Small intestine (tissue), 7 donors: Measurements from ENCODE around the gene BMP8A. TPM values are rescaled to one million over a fixed set of nuclear protein-coding genes. Genes with fewer than 3 reads are reported as not detected.
"Not testable (repeated sequence)": the region's sequence is repeated elsewhere in the genome, so short reads cannot be mapped to it uniquely, and the experiment has no call there.

Experiments used
- DNase-seq, 2 donors: peaks; one replicate each; pipeline versions ENCODE4 v3.0.0 to v3.0.0-alpha.2; 2013
- FAIRE-seq: peaks from 2 replicates; lab custom pipeline; 2012; peaks lifted over from hg19 to GRCh38; lab: Jason Lieb, UNC
- H3K27ac ChIP-seq, 3 donors: one replicate each; pipeline ENCODE4 v1.5.1; 2013; ENCODE audit warnings: low read length in 2 of 3, mild to moderate bottlenecking in 2 of 3, control low read depth in 1 of 3, inconsistent platforms in 1 of 3, low read depth in 1 of 3, moderate library complexity in 1 of 3
- H3K27me3 ChIP-seq, 3 donors: one replicate each; pipeline ENCODE4 v1.6.1; 2013; ENCODE audit warnings: low read length in 3 of 3, inconsistent platforms in 1 of 3; ENCODE audit not compliant: control insufficient read depth in 3 of 3, insufficient read depth in 3 of 3
- H3K36me3 ChIP-seq, 3 donors: one replicate each; pipeline ENCODE4 v1.6.1; 2013; ENCODE audit warnings: low read length in 3 of 3, inconsistent platforms in 1 of 3, low read depth in 1 of 3, mild to moderate bottlenecking in 1 of 3, moderate library complexity in 1 of 3; ENCODE audit not compliant: control insufficient read depth in 3 of 3, insufficient read depth in 2 of 3
- H3K4me1 ChIP-seq, 3 donors: one replicate each; pipeline ENCODE4 v1.6.1; 2013; ENCODE audit warnings: low read length in 2 of 3, inconsistent platforms in 1 of 3, low read depth in 1 of 3, mild to moderate bottlenecking in 1 of 3, moderate library complexity in 1 of 3; ENCODE audit not compliant: control insufficient read depth in 3 of 3, insufficient read depth in 2 of 3
- H3K4me3 ChIP-seq, 3 donors: one replicate each; pipeline ENCODE4 v1.5.1; 2013; ENCODE audit warnings: low read length in 3 of 3, control low read depth in 1 of 3, inconsistent platforms in 1 of 3, low read depth in 1 of 3, mild to moderate bottlenecking in 1 of 3, moderate library complexity in 1 of 3
- H3K9me3 ChIP-seq, 2 donors: one replicate each; pipeline ENCODE4 v1.6.1; 2013; ENCODE audit warnings: low read depth in 1 of 2, low read length in 1 of 2; ENCODE audit not compliant: control insufficient read depth in 2 of 2, insufficient read depth in 1 of 2
- WGBS, 3 donors: extraction: QIAGEN DNeasy Blood & Tissue Kit; methylation state at CpG; one replicate each; pipeline ENCODE4 v1.1.7; 2013; 5-methylcytosine and 5-hydroxymethylcytosine counted together
- polyA plus RNA-seq, 4 donors: library from polyadenylated mRNA; stranded (reverse) in 3 of 4; unstranded in 1 of 4; fragments of 200-250 nt in 3 of 4; fragments of 120-200 nt in 1 of 4; gene quantifications; one replicate each; pipeline versions ENCODE4 v1.2.1 to v1.2.3, GENCODE V29; 2013
- donor health status: healthy with polysubstance abuse.
- donor health status: control.
- donor health status: control.
- donor health status: Bipolar disorder and iron deficiency.
- donor health status: healthy.

BMP8A gene
- polyA plus RNA-seq, 4 donors, result 0.37 to 0.66 (median 0.45) TPM; not detected in 1

GRCh38 chr1:39473324-39473723 lies 18.1 kb upstream of the BMP8A start:
- Histone ChIP-seq H3K27ac (no peak overlapping the region), H3K4me3 (no peak overlapping the region), H3K36me3 (peaks cover 5 to 34% (median 16%) of the 10 kb centered on the region in 3 donors), H3K9me3 (no peaks in the 10 kb centered on the region), H3K27me3 (no peaks in the 10 kb centered on the region), H3K4me1 (no peaks in the 10 kb centered on the region)
- FAIRE-seq (no peak), DNase-seq (no peak)
- 92 to 98% (median 95%) methylated on average over 4 of the region's 4 CpGs for WGBS, 3 donors

GRCh38 chr1:39474810-39475209 lies 16.6 kb upstream of the BMP8A start:
- H3K9me3 ChIP-seq, result no peaks in the 10 kb centered on the region
- H3K27me3 ChIP-seq, result no peaks in the 10 kb centered on the region
- no peak overlapping the region for H3K27ac ChIP-seq
- DNase-seq (no peak), FAIRE-seq (no peak)
- H3K4me1 ChIP-seq, result no peaks in the 10 kb centered on the region
- peaks cover 6 to 27% (median 10%) of the 10 kb centered on the region in 3 donors for H3K36me3 ChIP-seq
- 80 to 85% (median 82%) methylated on average over 4 of the region's 4 CpGs for WGBS, 3 donors
- no peak overlapping the region for H3K4me3 ChIP-seq

- peaks cover 8 to 32% (median 10%) of the 10 kb centered on the region in 3 donors for H3K36me3 ChIP-seq
- DNase-seq, H3K27me3 ChIP-seq, H3K4me1 ChIP-seq, H3K27ac ChIP-seq, FAIRE-seq, H3K9me3 ChIP-seq, H3K4me3 ChIP-seq: not testable (repeated sequence)
- WGBS, 3 donors, result 50 to 64% (median 59%) methylated on average over 1 of the region's 1 CpG
These were observed 15.9 kb upstream of the BMP8A start for GRCh38 chr1:39475551-39475950.

- WGBS, 3 donors, result 81 to 90% (median 90%) methylated on average over 5 of the region's 5 CpGs
- H3K27ac ChIP-seq, result no peak overlapping the region
These were observed 13.1 kb upstream of the BMP8A start for GRCh38 chr1:39478126-39478915.

GRCh38 chr1:39481289-39481688 lies 10.1 kb upstream of the BMP8A start:
- Histone ChIP-seq H3K4me3 (no peak overlapping the region), H3K4me1 (no peaks in the 10 kb centered on the region), H3K9me3 (no peaks in the 10 kb centered on the region), H3K27ac (no peak overlapping the region), H3K36me3 (peaks cover 13 to 47% (median 21%) of the 10 kb centered on the region in 3 donors), H3K27me3 (no peaks in the 10 kb centered on the region)
- no peak for FAIRE-seq
- 89 to 95% (median 94%) methylated on average over 6 of the region's 6 CpGs for WGBS, 3 donors
- DNase-seq, result no peak

More at GRCh38 chr1:39478126-39478915, 13.1 kb upstream of the BMP8A start:
- Histone ChIP-seq H3K27me3 (no peaks in the 10 kb centered on the region), H3K4me3 (no peak overlapping the region), H3K4me1 (no peaks in the 10 kb centered on the region), H3K9me3 (no peaks in the 10 kb centered on the region), H3K36me3 (peaks cover 5 to 42% (median 12%) of the 10 kb centered on the region in 3 donors)
- no peak for DNase-seq
- no peak for FAIRE-seq

- no peaks in the 10 kb centered on the region for H3K4me1 ChIP-seq
- no peaks in the 10 kb centered on the region for H3K27me3 ChIP-seq
- H3K36me3 ChIP-seq, result peaks cover 13 to 46% (median 21%) of the 10 kb centered on the region in 3 donors
- no peak overlapping the region for H3K4me3 ChIP-seq
- DNase-seq (no peak), FAIRE-seq (no peak)
- H3K9me3 ChIP-seq, result no peaks in the 10 kb centered on the region
- no peak overlapping the region for H3K27ac ChIP-seq
- WGBS, 3 donors, result 33 to 45% (median 43%) methylated on average over 1 of the region's 1 CpG
These were observed 8.2 kb upstream of the BMP8A start for GRCh38 chr1:39483276-39483675.

- no peak for FAIRE-seq
- no peak overlapping the region for H3K27ac ChIP-seq
- H3K4me1 ChIP-seq, result no peaks in the 10 kb centered on the region
- no peak overlapping the region for H3K4me3 ChIP-seq
- H3K36me3 ChIP-seq, result peaks cover 13 to 45% (median 21%) of the 10 kb centered on the region in 3 donors
- 88 to 94% (median 92%) methylated on average over 7 of the region's 7 CpGs for WGBS, 3 donors
- H3K9me3 ChIP-seq, result no peaks in the 10 kb centered on the region
- no peaks in the 10 kb centered on the region for H3K27me3 ChIP-seq
- DNase-seq, result no peak
These were observed 6.9 kb upstream of the BMP8A start for GRCh38 chr1:39484564-39484963.

- no peak overlapping the region for H3K27ac ChIP-seq
- DNase-seq (no peak), FAIRE-seq (no peak)
- WGBS, 3 donors, result 63 to 80% (median 73%) methylated on average over 14 of the region's 14 CpGs
- peaks cover 0 to 4% (median 0%) of the 10 kb centered on the region in 3 donors for H3K27me3 ChIP-seq
- H3K4me3 ChIP-seq, result no peak overlapping the region
- H3K36me3 ChIP-seq, result peaks cover 10 to 40% (median 15%) of the 10 kb centered on the region in 3 donors
- H3K9me3 ChIP-seq, result no peaks in the 10 kb centered on the region
- H3K4me1 ChIP-seq, result no peaks in the 10 kb centered on the region
These were observed 6.2 kb upstream of the BMP8A start for GRCh38 chr1:39485046-39485803.
